Cardiac muscle cell (in vitro differentiated cells and primary cell): ENCODE data around the gene BAIAP2L2. TPM values are rescaled to one million over a fixed set of nuclear protein-coding genes. Genes with fewer than 3 reads are reported as not detected.

Experiments used
- DNase-seq, 2 donors: peaks; one replicate each; pipeline versions ENCODE4 v3.0.0 to v3.0.0-alpha.2; 2010 to 2017; ENCODE audit warnings: low read depth in 1 of 2, low spot score in 1 of 2
- H3K27ac ChIP-seq: fragments of 200-600 bp; sonication (generic); 2 replicates; pipeline ENCODE4 v1.5.1; 2016
- H3K27me3 ChIP-seq: fragments of 200-600 bp; sonication (generic); 2 replicates; pipeline ENCODE4 v1.6.0; 2016; ENCODE audit warnings: control low read depth
- H3K36me3 ChIP-seq: fragments of 200-600 bp; sonication (generic); 2 replicates; pipeline ENCODE4 v1.5.1; 2016; ENCODE audit warnings: control low read depth
- H3K4me1 ChIP-seq: fragments of 200-600 bp; sonication (generic); 2 replicates; pipeline ENCODE4 v1.8.1; 2017; ENCODE audit warnings: low read depth, mild to moderate bottlenecking, mixed run types
- H3K4me3 ChIP-seq: fragments of 200-600 bp; sonication (generic); 2 replicates; pipeline ENCODE4 v1.5.1; 2016; ENCODE audit warnings: mild to moderate bottlenecking
- H3K9me3 ChIP-seq: fragments of 200-600 bp; sonication (generic); 2 replicates; pipeline ENCODE4 v1.5.1; 2017; ENCODE audit warnings: low read depth, mild to moderate bottlenecking, control low read depth
- polyA plus RNA-seq: library from polyadenylated mRNA; unstranded; fragments of >200 nt; fragmentation: Nextera tagmentation; extraction: Ambion mirVana; gene quantifications from 2 replicates; pipeline ENCODE4 v1.2.1, GENCODE V29; 2016
- total RNA-seq: library from RNA; depleted of rRNA; stranded (reverse); fragments of >200 nt; gene quantifications from 2 replicates; pipeline ENCODE4 v1.2.3, GENCODE V29; 2016
- TF ChIP-seq, protein P1 (sequence below): IDR thresholded peaks from 2 replicates; pipeline ENCODE4 v1.5.1; 2012; ENCODE audit warnings: low read depth, mild to moderate bottlenecking, low read length

Gene BAIAP2L2
- total and polyA plus RNA-seq, 2 experiments from 2014 or later: 1.3 to 2.3 TPM

DNA sequence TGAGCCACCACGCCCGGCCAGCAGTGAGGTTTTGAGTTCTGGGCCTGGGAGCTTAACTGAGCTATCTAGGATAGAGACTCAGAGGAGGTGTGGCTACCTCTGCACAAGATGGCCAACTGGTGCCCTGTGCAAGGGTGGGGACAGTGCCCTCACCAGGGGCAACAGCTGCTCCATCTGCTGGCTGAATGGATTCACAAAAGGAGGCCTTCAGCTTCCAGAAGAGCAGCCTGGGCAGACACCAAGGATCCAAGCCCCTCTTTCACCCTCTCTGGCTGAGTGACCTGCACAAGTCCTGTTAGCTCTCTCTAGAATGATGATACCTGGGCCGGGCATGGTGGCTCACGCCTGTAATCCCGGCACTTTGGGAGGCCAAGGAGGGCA, 33.5 kb upstream of the BAIAP2L2 start:
- no peaks in the 10 kb centered on the region for H3K36me3 ChIP-seq
- no peaks in the 10 kb centered on the region for H3K9me3 ChIP-seq
- H3K4me3 ChIP-seq: no peak overlapping the region
- H3K4me1 ChIP-seq: no peaks in the 10 kb centered on the region
- no peak overlapping the region for H3K27ac ChIP-seq
- DNase-seq: no peak
- no peaks in the 10 kb centered on the region for H3K27me3 ChIP-seq
- TF ChIP-seq, protein P1, sequence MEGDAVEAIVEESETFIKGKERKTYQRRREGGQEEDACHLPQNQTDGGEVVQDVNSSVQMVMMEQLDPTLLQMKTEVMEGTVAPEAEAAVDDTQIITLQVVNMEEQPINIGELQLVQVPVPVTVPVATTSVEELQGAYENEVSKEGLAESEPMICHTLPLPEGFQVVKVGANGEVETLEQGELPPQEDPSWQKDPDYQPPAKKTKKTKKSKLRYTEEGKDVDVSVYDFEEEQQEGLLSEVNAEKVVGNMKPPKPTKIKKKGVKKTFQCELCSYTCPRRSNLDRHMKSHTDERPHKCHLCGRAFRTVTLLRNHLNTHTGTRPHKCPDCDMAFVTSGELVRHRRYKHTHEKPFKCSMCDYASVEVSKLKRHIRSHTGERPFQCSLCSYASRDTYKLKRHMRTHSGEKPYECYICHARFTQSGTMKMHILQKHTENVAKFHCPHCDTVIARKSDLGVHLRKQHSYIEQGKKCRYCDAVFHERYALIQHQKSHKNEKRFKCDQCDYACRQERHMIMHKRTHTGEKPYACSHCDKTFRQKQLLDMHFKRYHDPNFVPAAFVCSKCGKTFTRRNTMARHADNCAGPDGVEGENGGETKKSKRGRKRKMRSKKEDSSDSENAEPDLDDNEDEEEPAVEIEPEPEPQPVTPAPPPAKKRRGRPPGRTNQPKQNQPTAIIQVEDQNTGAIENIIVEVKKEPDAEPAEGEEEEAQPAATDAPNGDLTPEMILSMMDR: no peak

DNA sequence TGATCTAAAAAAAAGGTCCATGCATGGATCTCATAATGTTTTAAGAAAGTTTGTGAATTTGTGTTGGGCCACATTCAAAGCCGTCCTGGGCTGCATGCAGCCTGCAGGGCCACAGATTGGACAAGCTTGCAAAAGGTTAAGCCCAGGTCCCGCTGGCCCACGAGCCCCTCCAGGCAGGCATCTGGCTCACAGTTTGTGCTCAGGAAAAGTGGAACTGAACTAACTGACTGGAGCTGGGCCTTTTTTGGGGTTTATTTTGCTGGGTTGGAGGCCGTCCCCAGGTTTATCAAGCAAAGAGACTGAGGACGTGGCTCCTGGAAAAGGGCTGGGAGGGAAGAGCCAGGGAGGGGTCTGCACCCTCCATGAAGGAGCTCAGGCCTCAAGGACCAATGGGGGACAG, 32.1 kb upstream of the BAIAP2L2 start:
- Histone ChIP-seq H3K4me1 (no peaks in the 10 kb centered on the region), H3K27ac (no peak overlapping the region), H3K4me3 (no peak overlapping the region), H3K27me3 (no peaks in the 10 kb centered on the region), H3K36me3 (no peaks in the 10 kb centered on the region), H3K9me3 (no peaks in the 10 kb centered on the region)
- TF ChIP-seq, protein P1: no peak
- no peak for DNase-seq

DNA sequence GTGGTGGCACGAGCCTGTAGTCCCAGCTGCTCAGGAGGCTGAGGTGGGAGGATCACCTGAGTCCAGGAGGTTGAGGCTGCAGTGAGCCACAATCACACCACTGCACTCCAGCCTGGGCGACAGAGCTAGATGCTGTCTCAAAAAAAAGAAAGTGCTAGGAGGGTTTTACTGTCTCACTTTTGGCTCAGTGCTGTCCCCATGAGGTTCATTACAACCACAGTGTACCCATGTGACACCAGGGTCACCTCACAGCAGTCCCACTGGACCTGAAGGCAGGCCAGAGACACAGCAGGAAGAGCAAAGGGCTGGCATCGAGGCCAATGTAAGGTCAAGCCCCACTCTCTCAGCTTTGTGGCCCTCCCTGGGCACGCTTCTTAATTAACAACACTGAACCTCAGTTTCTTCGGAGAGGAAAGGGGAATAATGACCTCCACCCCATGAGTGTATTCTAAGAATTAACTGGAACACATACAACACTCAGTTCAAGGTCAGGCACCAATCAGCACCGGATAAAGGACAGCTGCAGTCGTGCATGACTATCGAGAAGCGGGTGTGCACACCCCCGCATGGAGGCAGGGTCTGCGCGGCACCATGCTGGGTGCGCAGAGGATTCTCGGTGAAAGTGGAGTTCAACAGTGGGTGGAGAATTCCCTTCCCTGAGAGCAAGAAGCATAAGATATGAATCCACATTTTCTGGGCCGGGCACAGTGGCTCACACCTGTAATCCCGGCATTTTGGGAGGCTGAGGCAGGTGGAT, 30.9 kb upstream of the BAIAP2L2 start:
- Histone ChIP-seq H3K9me3 (no peaks in the 10 kb centered on the region), H3K27me3 (no peaks in the 10 kb centered on the region), H3K27ac (no peak overlapping the region), H3K36me3 (no peaks in the 10 kb centered on the region), H3K4me3 (no peak overlapping the region), H3K4me1 (no peaks in the 10 kb centered on the region)
- TF ChIP-seq, protein P1: no peak
- no peak for DNase-seq

DNA sequence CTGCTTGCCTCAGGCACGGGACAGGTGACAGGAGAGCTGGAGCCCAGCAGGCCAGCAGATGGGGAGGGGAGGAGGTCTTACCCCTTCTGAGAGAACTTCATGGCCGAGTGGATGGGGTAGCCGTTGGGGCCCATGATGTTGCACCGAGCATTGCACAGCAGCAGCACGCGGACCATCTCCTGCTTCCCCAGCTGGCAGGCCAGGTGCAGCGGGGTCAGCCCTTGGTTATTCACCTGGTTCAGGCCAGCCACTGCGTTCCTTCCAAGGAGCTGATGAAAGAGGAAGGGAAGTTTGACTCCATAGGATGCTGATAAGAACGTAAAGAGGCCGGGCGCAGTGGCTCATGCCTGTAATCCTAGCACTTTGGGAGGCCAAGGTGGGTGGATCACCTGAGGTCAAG, 29.4 kb upstream of the BAIAP2L2 start:
- Histone ChIP-seq H3K4me1 (no peaks in the 10 kb centered on the region), H3K27ac (no peak overlapping the region), H3K4me3 (no peak overlapping the region), H3K36me3 (no peaks in the 10 kb centered on the region), H3K27me3 (no peaks in the 10 kb centered on the region), H3K9me3 (no peaks in the 10 kb centered on the region)
- TF ChIP-seq, protein P1: no peak
- no peak for DNase-seq

DNA sequence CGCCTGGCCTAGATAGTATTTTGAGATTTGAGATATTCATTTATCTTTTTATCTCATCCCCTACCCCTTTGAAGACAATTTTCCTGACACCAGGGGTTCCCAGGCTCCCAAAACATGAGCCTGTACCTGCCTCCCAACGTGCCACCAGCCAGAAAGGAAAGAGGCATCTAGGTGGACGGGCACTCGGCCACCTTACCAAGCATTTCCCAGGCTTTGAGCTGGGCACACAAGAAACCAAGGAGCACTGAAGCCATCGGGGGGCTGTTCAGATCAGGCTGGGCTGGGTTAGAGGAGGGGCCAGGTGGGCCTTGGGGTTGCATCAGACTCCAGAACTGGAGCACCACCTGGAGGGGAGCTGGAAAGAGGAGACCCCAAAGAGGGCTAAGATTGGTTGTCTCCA, 28.5 kb upstream of the BAIAP2L2 start:
- TF ChIP-seq, protein P1: no peak
- H3K27ac ChIP-seq: no peak overlapping the region
- no peaks in the 10 kb centered on the region for H3K36me3 ChIP-seq
- no peak for DNase-seq
- H3K4me1 ChIP-seq: no peaks in the 10 kb centered on the region
- no peak overlapping the region for H3K4me3 ChIP-seq
- H3K27me3 ChIP-seq: no peaks in the 10 kb centered on the region
- no peaks in the 10 kb centered on the region for H3K9me3 ChIP-seq
